Neural cell (in vitro differentiated cells): ENCODE measurements around the gene B3GALT5. TPM values are rescaled to one million over a fixed set of nuclear protein-coding genes. Genes with fewer than 3 reads are reported as not detected.

Experiments
- H2AFZ ChIP-seq: fragments of 200-600, 300-800 bp; sonication (generic), shearing (Covaris generic); 2 replicates; pipeline ENCODE4 v1.6.0; 2014; ENCODE audit warnings: low read depth, mild to moderate bottlenecking, antibody characterized with exemption, low read length, moderate library complexity
- H3F3A ChIP-seq: fragments of 200-600 bp; shearing (Covaris generic); 2 replicates; pipeline ENCODE4 v1.6.1; 2016; ENCODE audit warnings: mild to moderate bottlenecking, moderate library complexity, mixed read lengths, antibody characterized with exemption, low read length; ENCODE audit not compliant: insufficient read depth, poor library complexity, severe bottlenecking
- H3K27ac ChIP-seq: fragments of 200-600, 300-800 bp; sonication (generic), shearing (Covaris generic); 2 replicates; pipeline ENCODE4 v1.5.1; 2014; ENCODE audit warnings: mild to moderate bottlenecking, low read length, moderate library complexity
- H3K27me3 ChIP-seq: fragments of 300-800, 200-600 bp; sonication (generic), shearing (Covaris generic); 2 replicates; pipeline ENCODE4 v1.6.0; 2014; ENCODE audit warnings: mild to moderate bottlenecking, low read depth, low read length, moderate library complexity; ENCODE audit not compliant: insufficient read depth
- H3K36me3 ChIP-seq: fragments of 300-800, 200-600 bp; sonication (generic), shearing (Covaris generic); 2 replicates; pipeline ENCODE4 v1.5.1; 2014; ENCODE audit warnings: mild to moderate bottlenecking, antibody characterized with exemption, low read length, moderate library complexity; ENCODE audit not compliant: insufficient read depth
- H3K4me2 ChIP-seq: fragments of 300-800, 200-600 bp; sonication (generic), shearing (Covaris generic); 2 replicates; pipeline ENCODE4 v1.6.0; 2014; ENCODE audit warnings: mild to moderate bottlenecking, low read length
- H3K4me3 ChIP-seq: fragments of 300-800, 200-600 bp; sonication (generic), shearing (Covaris generic); 2 replicates; pipeline ENCODE4 v1.5.1; 2014; ENCODE audit warnings: mild to moderate bottlenecking, low read length, moderate library complexity
- H3K79me2 ChIP-seq: fragments of 200-600 bp; shearing (Covaris generic); replicated peaks from 2 replicates; pipeline ENCODE4 v1.6.0; 2014; ENCODE audit warnings: mild to moderate bottlenecking, low read length, moderate library complexity; ENCODE audit not compliant: insufficient read depth
- H3K9ac ChIP-seq: fragments of 300-800, 200-600 bp; sonication (generic), shearing (Covaris generic); 2 replicates; pipeline ENCODE4 v1.6.1; 2016; ENCODE audit warnings: mild to moderate bottlenecking, low read length, mixed read lengths
- H3K9me2 ChIP-seq: fragments of 200-600 bp; shearing (Covaris generic); 2 replicates; pipeline ENCODE4 v1.6.1; 2016; ENCODE audit warnings: mild to moderate bottlenecking, low read length, mixed read lengths; ENCODE audit not compliant: insufficient read depth
- H3K9me3 ChIP-seq: fragments of 200-600, 300-800 bp; sonication (generic), shearing (Covaris generic); 2 replicates; pipeline ENCODE4 v1.6.1; 2016; ENCODE audit warnings: mild to moderate bottlenecking, mixed run types, low read length, moderate library complexity, mixed read lengths
- H4K20me1 ChIP-seq: fragments of 200-600 bp; shearing (Covaris generic); 2 replicates; pipeline ENCODE4 v1.6.1; 2016; ENCODE audit warnings: mild to moderate bottlenecking, mixed run types; ENCODE audit not compliant: insufficient read depth
- EP300 ChIP-seq: fragments of 450-650 bp; conservative IDR thresholded peaks from 2 replicates; pipeline ENCODE4 v1.6.1; 2014; ENCODE audit warnings: antibody characterized with exemption, mild to moderate bottlenecking, moderate library complexity; ENCODE audit not compliant: poor library complexity, severe bottlenecking
- EZH2 ChIP-seq: fragments of 200-600, 300-800 bp; shearing (Covaris generic), sonication (generic); IDR thresholded peaks from 2 replicates; pipeline ENCODE4 v1.6.1; 2014; ENCODE audit warnings: antibody characterized with exemption, low read length, borderline replicate concordance, mild to moderate bottlenecking; ENCODE audit not compliant: insufficient read depth, poor library complexity, severe bottlenecking
- MXI1 ChIP-seq: fragments of 450-650 bp; conservative IDR thresholded peaks from 2 replicates; pipeline ENCODE4 v1.6.1; 2014; ENCODE audit warnings: antibody characterized with exemption, mild to moderate bottlenecking; ENCODE audit not compliant: poor library complexity, severe bottlenecking
- POLR2AphosphoS5 ChIP-seq: IDR thresholded peaks from 2 replicates; pipeline ENCODE4 v1.6.1; 2012
- RAD21 ChIP-seq: fragments of 450-650 bp; conservative IDR thresholded peaks from 2 replicates; pipeline ENCODE4 v1.6.1; 2014; ENCODE audit warnings: antibody characterized with exemption, mild to moderate bottlenecking, moderate library complexity
- SMC3 ChIP-seq: fragments of 450-650 bp; conservative IDR thresholded peaks from 2 replicates; pipeline ENCODE4 v1.6.1; 2014; ENCODE audit warnings: antibody characterized with exemption, mild to moderate bottlenecking, moderate library complexity; ENCODE audit not compliant: poor library complexity
- TAF1 ChIP-seq: IDR thresholded peaks from 2 replicates; pipeline ENCODE4 v1.6.1; 2012; ENCODE audit warnings: low read depth
- polyA plus RNA-seq: library from polyadenylated mRNA; depleted of rRNA; stranded (reverse); fragments of >200 nt; gene quantifications from 2 replicates; pipeline ENCODE4 v1.2.3, GENCODE V29; 2014
- TF ChIP-seq, protein P1 (sequence below): fragments of 450-650 bp; IDR thresholded peaks from 2 replicates; pipeline ENCODE4 v1.5.1; 2014; ENCODE audit warnings: antibody characterized with exemption, mild to moderate bottlenecking, moderate library complexity; ENCODE audit not compliant: poor library complexity, severe bottlenecking
- TF ChIP-seq, protein P2 (sequence below): IDR thresholded peaks from 2 replicates; pipeline ENCODE4 v1.6.1; 2012; ENCODE audit warnings: borderline replicate concordance

The B3GALT5 gene
- polyA plus RNA-seq, 1 donor from 2014 or later: 0.50 TPM

DNA sequence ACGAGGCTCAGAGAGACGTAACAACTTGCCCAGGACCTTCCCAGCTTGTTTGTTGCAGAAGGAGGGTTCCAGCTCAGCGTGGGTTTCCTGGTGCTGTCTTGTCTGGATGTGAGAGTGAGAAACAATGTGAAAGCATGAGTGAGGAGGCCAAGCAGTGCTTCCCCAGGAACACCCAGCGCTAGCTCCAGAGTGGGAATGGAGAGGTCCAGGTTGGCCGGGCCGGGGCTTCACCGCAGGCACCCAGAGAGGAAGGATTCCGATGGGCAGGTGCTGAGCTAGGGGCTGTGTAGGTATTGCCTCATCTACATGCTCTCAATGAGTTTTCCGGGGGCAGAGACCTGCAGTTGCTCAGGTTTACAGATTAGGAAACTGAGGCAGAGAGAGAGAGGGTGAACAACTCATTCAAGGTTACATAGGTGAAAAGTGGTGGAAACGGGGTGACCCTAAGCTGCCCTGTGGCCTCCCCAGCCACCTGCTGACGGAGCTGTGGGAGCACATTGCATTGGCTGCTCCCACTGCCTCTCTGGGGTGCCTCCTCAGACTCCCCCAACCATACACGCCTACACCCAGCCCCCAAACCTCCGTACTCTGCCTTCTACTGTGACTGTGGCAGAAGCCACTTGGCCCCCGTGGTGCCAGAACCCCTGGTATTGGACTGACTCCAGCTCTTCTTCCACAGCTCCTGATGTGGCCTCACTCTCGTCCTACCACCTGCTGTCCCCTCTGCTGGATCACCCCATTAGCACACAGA, 51.2 kb downstream of the B3GALT5 start:
- no peak overlapping the region for H3K9ac ChIP-seq
- H3K9me2 ChIP-seq: no peaks in the 10 kb centered on the region
- H3K36me3 ChIP-seq: no peaks in the 10 kb centered on the region
- H3K4me2 ChIP-seq: no peak overlapping the region
- no peak overlapping the region for H2AFZ ChIP-seq
- H3K4me3 ChIP-seq: no peak overlapping the region
- H3K79me2 ChIP-seq: no peaks in the 10 kb centered on the region
- no peak overlapping the region for H3K27ac ChIP-seq
- no peaks in the 10 kb centered on the region for H3K27me3 ChIP-seq
- TF ChIP-seq TAF1: no peak
- no peaks in the 10 kb centered on the region for H4K20me1 ChIP-seq
- no peaks in the 10 kb centered on the region for H3K9me3 ChIP-seq
- H3F3A ChIP-seq: no peaks in the 10 kb centered on the region

DNA sequence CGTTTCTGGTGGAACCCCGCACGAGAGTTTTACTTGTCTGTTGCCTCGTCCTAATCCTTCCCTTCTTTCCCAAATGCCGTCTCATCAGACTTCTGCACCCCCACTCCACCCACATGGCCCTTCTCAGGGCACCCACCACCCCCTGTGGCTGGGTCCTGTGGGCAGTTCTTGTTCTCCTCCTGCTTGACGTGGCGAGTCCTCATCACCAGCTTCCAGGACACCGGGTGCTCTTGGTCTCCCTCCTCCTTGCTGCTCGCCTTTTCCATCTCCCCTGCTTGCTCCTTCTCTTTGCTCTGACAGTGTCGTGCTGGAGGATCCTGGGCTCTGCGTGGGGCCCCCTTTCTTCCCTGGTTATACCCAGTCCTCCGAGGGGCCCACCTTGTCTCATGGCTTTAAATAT, 51.8 kb downstream of the B3GALT5 start:
- no peaks in the 10 kb centered on the region for H3K27me3 ChIP-seq
- no peaks in the 10 kb centered on the region for H3F3A ChIP-seq
- H3K79me2 ChIP-seq: no peaks in the 10 kb centered on the region
- no peak overlapping the region for H3K9ac ChIP-seq
- H3K36me3 ChIP-seq: no peaks in the 10 kb centered on the region
- TF ChIP-seq, protein P1, sequence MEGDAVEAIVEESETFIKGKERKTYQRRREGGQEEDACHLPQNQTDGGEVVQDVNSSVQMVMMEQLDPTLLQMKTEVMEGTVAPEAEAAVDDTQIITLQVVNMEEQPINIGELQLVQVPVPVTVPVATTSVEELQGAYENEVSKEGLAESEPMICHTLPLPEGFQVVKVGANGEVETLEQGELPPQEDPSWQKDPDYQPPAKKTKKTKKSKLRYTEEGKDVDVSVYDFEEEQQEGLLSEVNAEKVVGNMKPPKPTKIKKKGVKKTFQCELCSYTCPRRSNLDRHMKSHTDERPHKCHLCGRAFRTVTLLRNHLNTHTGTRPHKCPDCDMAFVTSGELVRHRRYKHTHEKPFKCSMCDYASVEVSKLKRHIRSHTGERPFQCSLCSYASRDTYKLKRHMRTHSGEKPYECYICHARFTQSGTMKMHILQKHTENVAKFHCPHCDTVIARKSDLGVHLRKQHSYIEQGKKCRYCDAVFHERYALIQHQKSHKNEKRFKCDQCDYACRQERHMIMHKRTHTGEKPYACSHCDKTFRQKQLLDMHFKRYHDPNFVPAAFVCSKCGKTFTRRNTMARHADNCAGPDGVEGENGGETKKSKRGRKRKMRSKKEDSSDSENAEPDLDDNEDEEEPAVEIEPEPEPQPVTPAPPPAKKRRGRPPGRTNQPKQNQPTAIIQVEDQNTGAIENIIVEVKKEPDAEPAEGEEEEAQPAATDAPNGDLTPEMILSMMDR: no peak
- TF ChIP-seq EP300: no peak
- TF ChIP-seq MXI1: no peak
- no peak for TF ChIP-seq SMC3
- no peak overlapping the region for H3K27ac ChIP-seq
- H3K9me3 ChIP-seq: no peaks in the 10 kb centered on the region
- no peaks in the 10 kb centered on the region for H4K20me1 ChIP-seq
- H3K4me3 ChIP-seq: no peak overlapping the region
- H3K4me2 ChIP-seq: no peak overlapping the region
- H2AFZ ChIP-seq: no peak overlapping the region
- H3K9me2 ChIP-seq: no peaks in the 10 kb centered on the region

DNA sequence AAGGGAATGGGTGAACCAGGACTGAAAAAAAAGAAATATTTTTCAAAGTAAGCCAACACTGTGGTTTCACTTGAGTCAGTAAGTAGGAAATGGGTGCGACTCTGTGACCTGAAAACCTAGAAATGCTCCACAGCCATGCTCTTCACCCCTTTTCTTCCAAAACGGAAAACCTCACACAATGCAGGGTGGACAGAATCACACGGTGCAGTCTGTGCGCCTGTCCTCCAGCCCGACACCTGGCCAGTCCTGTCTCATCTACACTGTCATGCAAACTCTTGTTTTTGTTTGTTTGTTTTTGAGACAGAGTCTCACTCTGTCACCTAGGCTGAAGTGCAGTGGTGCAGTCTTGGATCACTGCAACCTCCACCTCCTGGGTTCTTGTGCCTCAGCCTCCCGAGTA, 53.3 kb downstream of the B3GALT5 start:
- H2AFZ ChIP-seq: no peak overlapping the region
- H3K36me3 ChIP-seq: no peaks in the 10 kb centered on the region
- TF ChIP-seq SMC3 (no peak), EZH2 (no peak), EP300 (no peak), RAD21 (no peak), TAF1 (no peak), MXI1 (no peak), POLR2AphosphoS5 (no peak)
- TF ChIP-seq, protein P2, sequence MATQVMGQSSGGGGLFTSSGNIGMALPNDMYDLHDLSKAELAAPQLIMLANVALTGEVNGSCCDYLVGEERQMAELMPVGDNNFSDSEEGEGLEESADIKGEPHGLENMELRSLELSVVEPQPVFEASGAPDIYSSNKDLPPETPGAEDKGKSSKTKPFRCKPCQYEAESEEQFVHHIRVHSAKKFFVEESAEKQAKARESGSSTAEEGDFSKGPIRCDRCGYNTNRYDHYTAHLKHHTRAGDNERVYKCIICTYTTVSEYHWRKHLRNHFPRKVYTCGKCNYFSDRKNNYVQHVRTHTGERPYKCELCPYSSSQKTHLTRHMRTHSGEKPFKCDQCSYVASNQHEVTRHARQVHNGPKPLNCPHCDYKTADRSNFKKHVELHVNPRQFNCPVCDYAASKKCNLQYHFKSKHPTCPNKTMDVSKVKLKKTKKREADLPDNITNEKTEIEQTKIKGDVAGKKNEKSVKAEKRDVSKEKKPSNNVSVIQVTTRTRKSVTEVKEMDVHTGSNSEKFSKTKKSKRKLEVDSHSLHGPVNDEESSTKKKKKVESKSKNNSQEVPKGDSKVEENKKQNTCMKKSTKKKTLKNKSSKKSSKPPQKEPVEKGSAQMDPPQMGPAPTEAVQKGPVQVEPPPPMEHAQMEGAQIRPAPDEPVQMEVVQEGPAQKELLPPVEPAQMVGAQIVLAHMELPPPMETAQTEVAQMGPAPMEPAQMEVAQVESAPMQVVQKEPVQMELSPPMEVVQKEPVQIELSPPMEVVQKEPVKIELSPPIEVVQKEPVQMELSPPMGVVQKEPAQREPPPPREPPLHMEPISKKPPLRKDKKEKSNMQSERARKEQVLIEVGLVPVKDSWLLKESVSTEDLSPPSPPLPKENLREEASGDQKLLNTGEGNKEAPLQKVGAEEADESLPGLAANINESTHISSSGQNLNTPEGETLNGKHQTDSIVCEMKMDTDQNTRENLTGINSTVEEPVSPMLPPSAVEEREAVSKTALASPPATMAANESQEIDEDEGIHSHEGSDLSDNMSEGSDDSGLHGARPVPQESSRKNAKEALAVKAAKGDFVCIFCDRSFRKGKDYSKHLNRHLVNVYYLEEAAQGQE: no peak
- TF ChIP-seq, protein P1: no peak
- H3K9ac ChIP-seq: no peak overlapping the region
- no peak overlapping the region for H3K27ac ChIP-seq
- no peaks in the 10 kb centered on the region for H3K9me2 ChIP-seq
- no peaks in the 10 kb centered on the region for H3K9me3 ChIP-seq
- H3K4me2 ChIP-seq: no peak overlapping the region
- no peaks in the 10 kb centered on the region for H3K79me2 ChIP-seq
- no peaks in the 10 kb centered on the region for H3F3A ChIP-seq
- H3K4me3 ChIP-seq: no peak overlapping the region
- H3K27me3 ChIP-seq: no peaks in the 10 kb centered on the region
- H4K20me1 ChIP-seq: no peaks in the 10 kb centered on the region
